Endodermal cell (in vitro differentiated cells): Measurements from ENCODE around the gene KLHL17. TPM values are rescaled to one million over a fixed set of nuclear protein-coding genes. Genes with fewer than 3 reads are reported as not detected.

ENCODE experiments used
- DNase-seq: peaks from one replicate; pipeline ENCODE4 v3.0.0-alpha.2; 2017
- H3K27ac ChIP-seq: 2 replicates; pipeline ENCODE4 v1.5.1; 2013; ENCODE audit warnings: mild to moderate bottlenecking, low read depth, low read length, moderate library complexity
- H3K27me3 ChIP-seq: 2 replicates; pipeline ENCODE4 v1.6.1; 2013; ENCODE audit warnings: mild to moderate bottlenecking, low read length, moderate library complexity; ENCODE audit not compliant: insufficient read depth, control insufficient read depth, poor library complexity, severe bottlenecking
- H3K36me3 ChIP-seq: 2 replicates; pipeline ENCODE4 v1.7.0; 2013; ENCODE audit warnings: mild to moderate bottlenecking, low read length, moderate library complexity; ENCODE audit not compliant: control insufficient read depth, insufficient read depth
- H3K4me1 ChIP-seq: one replicate; pipeline ENCODE4 v1.7.0; 2013; ENCODE audit warnings: low read length; ENCODE audit not compliant: control insufficient read depth, insufficient read depth
- H3K4me3 ChIP-seq: 2 replicates; pipeline ENCODE4 v1.5.1; 2013; ENCODE audit warnings: mild to moderate bottlenecking, low read length, moderate library complexity
- H3K9ac ChIP-seq: 2 replicates; pipeline ENCODE4 v1.6.1; 2013; ENCODE audit warnings: mild to moderate bottlenecking, low read length, moderate library complexity; ENCODE audit not compliant: poor library complexity, severe bottlenecking; ENCODE audit errors: extremely low read depth
- H3K9me3 ChIP-seq: 2 replicates; pipeline ENCODE4 v1.6.1; 2013; ENCODE audit warnings: mild to moderate bottlenecking, low read length, moderate library complexity; ENCODE audit not compliant: control insufficient read depth
- H3K27ac Mint-ChIP-seq: 2 replicates; pipeline ENCODE4 v1.8.0; 2020; ENCODE audit warnings: mixed read lengths
- H3K27me3 Mint-ChIP-seq: 2 replicates; pipeline ENCODE4 v1.8.0; 2021; ENCODE audit warnings: mild to moderate bottlenecking, mixed read lengths; ENCODE audit not compliant: insufficient read depth
- H3K36me3 Mint-ChIP-seq: 2 replicates; pipeline ENCODE4 v1.8.0; 2020; ENCODE audit warnings: low read depth, mixed read lengths
- H3K4me1 Mint-ChIP-seq: 2 replicates; pipeline ENCODE4 v1.8.0; 2020; ENCODE audit warnings: mixed read lengths
- H3K4me3 Mint-ChIP-seq: 2 replicates; pipeline ENCODE4 v1.8.0; 2020; ENCODE audit warnings: mild to moderate bottlenecking, moderate library complexity, mixed read lengths
- H3K9me3 Mint-ChIP-seq: 2 replicates; pipeline ENCODE4 v1.8.0; 2020; ENCODE audit warnings: mild to moderate bottlenecking, mixed read lengths
- WGBS, 2 experiments: methylation state at CpG; one replicate each; pipeline versions ENCODE4 v1.1.5 to v1.1.7; 2013; ENCODE audit warnings: missing lambda C conversion rate in 2 of 2, mixed read lengths in 1 of 2; ENCODE audit not compliant: insufficient coverage in 1 of 2, insufficient read length in 1 of 2; 5-methylcytosine and 5-hydroxymethylcytosine counted together
- total RNA-seq, 2 donors: library from RNA; stranded (reverse); fragmentation: NEBNext Ultra II Directional in 1 of 2; extraction: Animal tissue kit (Norgen Biotek cat#: 25700) in 1 of 2; gene quantifications; 2 replicates in 1 of 2; 3 replicates in 1 of 2; pipeline ENCODE4 v1.2.1, GENCODE V29; 2021
- TF ChIP-seq, protein P1 (sequence below): fragments of 200-600 bp; sonication (generic); conservative IDR thresholded peaks from 2 replicates; pipeline ENCODE4 v1.5.0; 2021; ENCODE audit warnings: antibody characterized with exemption, mild to moderate bottlenecking

The KLHL17 gene
- total RNA-seq, 2 donors from 2014 or later = 49.2 to 58.2 TPM

DNA sequence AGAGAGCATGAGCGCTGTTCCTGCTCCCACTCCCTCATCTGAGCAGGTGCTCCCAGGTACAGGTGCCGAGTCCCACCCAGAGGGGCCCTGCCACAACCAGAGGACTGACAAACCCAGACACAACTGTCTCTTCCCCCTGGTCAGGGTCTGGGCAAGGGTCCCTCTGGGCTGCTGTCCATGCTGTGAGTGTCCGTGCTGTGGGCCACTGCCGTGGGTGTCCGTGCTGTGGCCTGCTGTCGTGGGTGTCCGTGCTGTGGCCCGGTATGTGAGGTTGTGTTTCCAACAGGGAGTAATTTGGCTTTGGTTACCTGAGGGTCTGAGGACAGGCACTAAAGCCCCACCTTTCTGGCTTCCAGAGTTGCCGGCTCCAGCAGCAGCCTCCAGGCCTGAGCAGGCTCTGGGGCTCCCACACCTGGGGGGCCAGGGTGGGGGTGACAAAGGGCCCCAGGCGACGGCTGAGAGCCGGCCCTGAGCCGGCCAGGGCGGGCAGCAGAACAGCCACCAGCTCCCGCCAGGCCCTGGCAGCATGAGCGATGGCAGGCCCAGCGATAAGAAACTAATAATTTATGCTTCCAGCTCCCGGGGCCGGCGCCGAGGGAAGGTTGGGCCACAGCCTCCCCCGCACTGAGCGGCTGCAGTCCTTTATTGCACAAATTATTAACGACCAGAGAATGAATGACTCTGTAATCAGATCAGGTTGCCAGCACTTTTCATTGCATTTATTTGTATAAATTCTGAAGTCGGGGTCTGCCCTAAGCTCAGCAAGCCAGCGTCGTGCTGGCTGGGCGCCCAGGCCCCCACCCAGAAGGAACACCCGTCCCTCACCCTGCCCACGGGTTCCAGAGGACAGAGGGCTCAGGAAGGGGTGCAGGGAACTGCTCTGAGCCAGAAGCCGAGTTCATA is 44.0 kb upstream of the KLHL17 start:
- TF ChIP-seq, protein P1, sequence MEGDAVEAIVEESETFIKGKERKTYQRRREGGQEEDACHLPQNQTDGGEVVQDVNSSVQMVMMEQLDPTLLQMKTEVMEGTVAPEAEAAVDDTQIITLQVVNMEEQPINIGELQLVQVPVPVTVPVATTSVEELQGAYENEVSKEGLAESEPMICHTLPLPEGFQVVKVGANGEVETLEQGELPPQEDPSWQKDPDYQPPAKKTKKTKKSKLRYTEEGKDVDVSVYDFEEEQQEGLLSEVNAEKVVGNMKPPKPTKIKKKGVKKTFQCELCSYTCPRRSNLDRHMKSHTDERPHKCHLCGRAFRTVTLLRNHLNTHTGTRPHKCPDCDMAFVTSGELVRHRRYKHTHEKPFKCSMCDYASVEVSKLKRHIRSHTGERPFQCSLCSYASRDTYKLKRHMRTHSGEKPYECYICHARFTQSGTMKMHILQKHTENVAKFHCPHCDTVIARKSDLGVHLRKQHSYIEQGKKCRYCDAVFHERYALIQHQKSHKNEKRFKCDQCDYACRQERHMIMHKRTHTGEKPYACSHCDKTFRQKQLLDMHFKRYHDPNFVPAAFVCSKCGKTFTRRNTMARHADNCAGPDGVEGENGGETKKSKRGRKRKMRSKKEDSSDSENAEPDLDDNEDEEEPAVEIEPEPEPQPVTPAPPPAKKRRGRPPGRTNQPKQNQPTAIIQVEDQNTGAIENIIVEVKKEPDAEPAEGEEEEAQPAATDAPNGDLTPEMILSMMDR = no peak
- peaks cover 3% of the 10 kb centered on the region for H3K36me3 Mint-ChIP-seq
- Histone ChIP-seq H3K27ac (no peak overlapping the region), H3K9ac (no peak overlapping the region), H3K27me3 (peaks cover 50% of the 10 kb centered on the region), H3K4me1 (peaks cover 19% of the 10 kb centered on the region), H3K9me3 (no peaks in the 10 kb centered on the region), H3K36me3 (no peaks in the 10 kb centered on the region), H3K4me3 (no peak overlapping the region)
- 81 to 83% methylated on average over 19 to 31 of the region's 31 CpGs for WGBS, 2 experiments
- peak; percentile 24 for DNase-seq
- no peaks in the 10 kb centered on the region for H3K9me3 Mint-ChIP-seq
- peaks cover 79% of the 10 kb centered on the region for H3K27me3 Mint-ChIP-seq
- H3K4me3 Mint-ChIP-seq = no peak overlapping the region
- H3K4me1 Mint-ChIP-seq = peaks cover 17% of the 10 kb centered on the region
- H3K27ac Mint-ChIP-seq = no peak overlapping the region

DNA sequence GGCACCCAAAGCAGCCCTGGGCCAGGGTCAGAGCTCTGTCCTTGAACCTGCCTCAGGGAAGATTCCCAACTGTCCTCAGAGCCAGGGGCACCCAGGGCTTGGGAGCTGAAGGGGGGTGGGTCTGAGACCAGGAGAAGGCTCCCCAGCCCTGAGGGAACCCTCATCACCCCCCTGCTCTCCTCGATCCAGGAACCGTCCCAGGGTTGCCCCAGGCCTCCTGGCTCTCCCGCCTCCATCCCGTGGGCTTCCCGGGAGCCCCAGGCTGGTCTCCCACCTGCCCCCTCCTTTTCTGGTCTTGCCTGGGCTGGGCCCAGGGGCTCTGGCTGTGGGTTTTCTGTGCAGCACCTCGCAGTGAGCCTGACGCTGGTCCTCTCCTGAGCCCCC is 43.3 kb upstream of the KLHL17 start:
- H3K36me3 Mint-ChIP-seq = peaks cover 6% of the 10 kb centered on the region

DNA sequence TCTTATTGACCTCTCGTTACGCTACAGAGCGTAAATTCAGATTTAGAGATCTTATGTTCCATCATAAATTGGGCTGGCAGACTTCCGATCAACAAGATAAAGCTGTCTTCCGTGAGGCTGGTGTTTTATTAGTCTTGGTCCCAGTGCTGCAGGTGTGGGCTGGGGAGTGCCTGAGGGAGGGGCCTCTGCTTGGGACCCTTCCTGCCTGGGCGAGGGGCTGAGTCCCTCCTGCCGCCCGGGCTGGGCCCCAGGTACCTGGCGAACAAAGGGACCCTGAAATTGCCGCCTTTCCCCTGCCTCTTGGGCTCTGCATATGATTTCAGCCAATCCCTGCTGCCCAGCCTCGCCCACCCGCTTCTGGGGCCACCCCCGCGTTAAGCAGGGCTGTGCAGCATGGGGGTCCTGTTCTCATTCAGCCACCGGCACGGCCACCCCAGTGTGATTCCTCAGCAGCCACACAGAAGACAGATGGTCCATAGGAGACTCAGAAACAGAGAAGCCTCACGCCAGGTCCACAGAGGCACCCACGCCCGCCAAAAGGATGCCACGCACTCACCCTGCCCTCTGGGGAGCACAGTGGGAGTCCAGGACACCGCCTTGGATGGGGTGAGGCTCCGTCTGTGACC is 42.8 kb upstream of the KLHL17 start:
- H3K4me3 ChIP-seq = no peak overlapping the region
- H3K4me1 ChIP-seq = peaks cover 15% of the 10 kb centered on the region
- H3K9ac ChIP-seq = no peak overlapping the region
- H3K4me1 Mint-ChIP-seq = peaks cover 15% of the 10 kb centered on the region
- no peak overlapping the region for H3K4me3 Mint-ChIP-seq
- peaks cover 84% of the 10 kb centered on the region for H3K27me3 Mint-ChIP-seq
- H3K36me3 Mint-ChIP-seq = peaks cover 6% of the 10 kb centered on the region
- TF ChIP-seq, protein P1 = no peak
- DNase-seq = no peak
- WGBS, 2 experiments = 83 to 87% methylated on average over 14 to 22 of the region's 22 CpGs
- H3K9me3 Mint-ChIP-seq = no peaks in the 10 kb centered on the region
- H3K9me3 ChIP-seq = no peaks in the 10 kb centered on the region
- no peaks in the 10 kb centered on the region for H3K36me3 ChIP-seq
- no peak overlapping the region for H3K27ac ChIP-seq
- H3K27ac Mint-ChIP-seq = no peak overlapping the region
- H3K27me3 ChIP-seq = peaks cover 62% of the 10 kb centered on the region

More for the DNA sequence above, 43.3 kb upstream of the KLHL17 start:
- peaks cover 57% of the 10 kb centered on the region for H3K27me3 ChIP-seq
- H3K4me1 ChIP-seq = peaks cover 18% of the 10 kb centered on the region
- Mint-ChIP-seq H3K4me1 (peaks cover 19% of the 10 kb centered on the region), H3K27ac (no peak overlapping the region), H3K9me3 (no peaks in the 10 kb centered on the region), H3K27me3 (peaks cover 84% of the 10 kb centered on the region), H3K4me3 (no peak overlapping the region)
- DNase-seq = no peak
- H3K9me3 ChIP-seq = no peaks in the 10 kb centered on the region
- WGBS, 2 experiments = 61 to 81% methylated on average over 2 to 7 of the region's 7 CpGs
- H3K4me3 ChIP-seq = no peak overlapping the region
- TF ChIP-seq, protein P1 = no peak
- H3K9ac ChIP-seq = no peak overlapping the region
- no peak overlapping the region for H3K27ac ChIP-seq
- no peaks in the 10 kb centered on the region for H3K36me3 ChIP-seq
